SU-DHL-6 (cell line): ENCODE data around the gene MRPS24.

Source experiments
- H2AFZ ChIP-seq: fragments of 200-600 bp; sonication (generic); 2 replicates; pipeline ENCODE4 v1.6.1; 2014; ENCODE audit warnings: low read depth, mild to moderate bottlenecking, moderate library complexity, mixed read lengths, antibody characterized with exemption, low read length; ENCODE audit not compliant: severe bottlenecking
- H3F3A ChIP-seq: fragments of 200-600 bp; shearing (Covaris generic); 2 replicates; pipeline ENCODE4 v1.6.0; 2016; ENCODE audit warnings: antibody characterized with exemption, mild to moderate bottlenecking; ENCODE audit not compliant: insufficient read depth
- H3K27ac ChIP-seq: fragments of 200-600 bp; sonication (generic); 2 replicates; pipeline ENCODE4 v1.5.1; 2016; ENCODE audit warnings: low read depth, mild to moderate bottlenecking, low read length, moderate library complexity, mixed read lengths
- H3K27me3 ChIP-seq: fragments of 200-600 bp; sonication (generic), shearing (Covaris generic); 2 replicates; pipeline ENCODE4 v1.6.0; 2014; ENCODE audit warnings: mild to moderate bottlenecking, low read length
- H3K36me3 ChIP-seq: fragments of 200-600 bp; sonication (generic); 2 replicates; pipeline ENCODE4 v1.6.1; 2014; ENCODE audit warnings: mild to moderate bottlenecking, low read length, mixed read lengths
- H3K4me2 ChIP-seq: fragments of 300-600, 200-600 bp; shearing (Covaris generic), sonication (generic); 2 replicates; pipeline ENCODE4 v1.6.0; 2014; ENCODE audit warnings: low read length, low read depth, mild to moderate bottlenecking; ENCODE audit not compliant: poor library complexity, severe bottlenecking
- H3K4me3 ChIP-seq: fragments of 200-600 bp; sonication (generic); 2 replicates; pipeline ENCODE4 v1.5.1; 2014; ENCODE audit warnings: antibody characterized with exemption, low read length, mild to moderate bottlenecking, mixed read lengths; ENCODE audit not compliant: insufficient read depth, poor library complexity, severe bottlenecking
- H3K79me2 ChIP-seq: fragments of 200-600 bp; sonication (generic); 2 replicates; pipeline ENCODE4 v1.6.1; 2014; ENCODE audit warnings: mild to moderate bottlenecking, low read length, moderate library complexity; ENCODE audit not compliant: insufficient read depth
- H3K9ac ChIP-seq: fragments of 200-600 bp; sonication (generic); 2 replicates; pipeline ENCODE4 v1.7.0; 2014; ENCODE audit warnings: mild to moderate bottlenecking, low read length
- H3K9me2 ChIP-seq: fragments of 200-600 bp; sonication (generic); replicated peaks from 2 replicates; pipeline ENCODE4 v1.6.1; 2014; ENCODE audit warnings: low read length; ENCODE audit not compliant: insufficient read depth
- H3K9me3 ChIP-seq: fragments of 200-600 bp; sonication (generic); 2 replicates; pipeline ENCODE4 v1.6.1; 2014; ENCODE audit warnings: low read length, mixed read lengths; ENCODE audit not compliant: insufficient read depth
- H4K20me1 ChIP-seq: fragments of 200-600 bp; sonication (generic); 2 replicates; pipeline ENCODE4 v1.6.1; 2014; ENCODE audit warnings: low read depth, mild to moderate bottlenecking, antibody characterized with exemption, low read length, moderate library complexity, mixed read lengths
- EZH2phosphoT487 ChIP-seq: fragments of 200-600 bp; sonication (generic), shearing (Covaris generic); conservative IDR thresholded peaks from 2 replicates; pipeline ENCODE4 v1.6.1; 2018; ENCODE audit warnings: mild to moderate bottlenecking, antibody characterized with exemption, low read length, moderate library complexity, mixed read lengths
- TF ChIP-seq, protein P1 (sequence below): fragments of 200-600 bp; sonication (generic); IDR thresholded peaks from one replicate; pipeline ENCODE4 v1.5.1; 2017; ENCODE audit warnings: antibody characterized with exemption, mild to moderate bottlenecking, low read length, moderate library complexity; ENCODE audit not compliant: insufficient read depth, poor library complexity, severe bottlenecking

The MRPS24 gene

DNA sequence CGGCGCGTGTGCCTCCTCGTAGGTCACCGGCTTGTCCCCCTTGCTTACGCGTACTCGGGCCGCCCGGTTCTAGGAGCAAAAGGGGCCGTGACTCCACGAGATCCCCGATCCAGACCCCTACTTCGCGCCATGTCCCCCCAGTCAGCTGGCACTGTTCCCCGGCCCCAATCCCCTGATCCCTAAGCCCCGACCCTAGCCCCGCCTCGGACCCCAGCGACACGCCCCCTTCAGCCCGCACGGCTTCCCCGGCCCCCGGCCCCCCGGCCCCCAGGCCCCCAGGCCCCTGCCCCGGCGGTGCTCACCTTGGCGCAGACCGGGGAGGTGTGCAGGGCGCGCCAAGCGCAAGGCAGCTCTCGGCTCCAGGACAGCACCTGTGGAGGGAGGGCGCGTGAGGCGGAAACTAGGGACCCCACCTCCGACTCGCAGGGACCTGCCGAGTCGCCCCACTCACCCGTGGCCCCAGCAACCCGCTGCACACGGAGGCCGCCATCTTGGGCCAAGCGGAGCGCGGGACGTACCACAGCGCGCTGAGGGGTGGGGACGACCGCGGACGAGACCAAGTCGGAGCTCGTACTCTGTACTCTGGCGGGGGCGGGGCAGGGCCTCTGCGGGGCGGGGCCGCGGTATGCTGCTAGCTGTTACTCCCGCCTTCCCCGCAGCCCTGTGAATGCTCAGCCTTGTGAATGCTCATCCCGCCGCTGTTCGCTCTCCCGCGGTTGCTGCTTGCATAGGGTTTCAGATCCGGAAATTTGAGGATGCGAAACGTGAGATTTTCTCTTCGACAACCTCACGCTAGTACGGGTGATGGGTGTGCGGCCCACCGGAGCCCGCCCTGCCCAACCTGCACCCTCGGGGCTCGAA is at the start of gene MRPS24:
MRPS24 (minus strand) TSS at position 512 of the 861 bp plus-strand sequence; CDS start at position 490, 22 bp downstream.
- peak within 1 kb of the TSS; percentile 58 for H3K4me3 ChIP-seq
- no peaks in the 10 kb centered on the region for H3K27me3 ChIP-seq
- no peaks in the 10 kb centered on the region for H4K20me1 ChIP-seq
- no peaks in the 10 kb centered on the region for H3K36me3 ChIP-seq
- H3K79me2 ChIP-seq = no peaks in the 10 kb centered on the region
- H3K4me2 ChIP-seq = peak within 1 kb of the TSS; percentile 71
- peak within 1 kb of the TSS; percentile 56 for H3K9ac ChIP-seq
- no peak within 1 kb of the TSS for H3K27ac ChIP-seq
- no peaks in the 10 kb centered on the region for H3K9me2 ChIP-seq
- peaks cover 5% of the 10 kb centered on the region; the same call in 1 of the 2 replicates for H3F3A ChIP-seq
- H2AFZ ChIP-seq = peak within 1 kb of the TSS; percentile 97
- no peaks in the 10 kb centered on the region for H3K9me3 ChIP-seq
- no peak for TF ChIP-seq EZH2phosphoT487
- TF ChIP-seq, protein P1, sequence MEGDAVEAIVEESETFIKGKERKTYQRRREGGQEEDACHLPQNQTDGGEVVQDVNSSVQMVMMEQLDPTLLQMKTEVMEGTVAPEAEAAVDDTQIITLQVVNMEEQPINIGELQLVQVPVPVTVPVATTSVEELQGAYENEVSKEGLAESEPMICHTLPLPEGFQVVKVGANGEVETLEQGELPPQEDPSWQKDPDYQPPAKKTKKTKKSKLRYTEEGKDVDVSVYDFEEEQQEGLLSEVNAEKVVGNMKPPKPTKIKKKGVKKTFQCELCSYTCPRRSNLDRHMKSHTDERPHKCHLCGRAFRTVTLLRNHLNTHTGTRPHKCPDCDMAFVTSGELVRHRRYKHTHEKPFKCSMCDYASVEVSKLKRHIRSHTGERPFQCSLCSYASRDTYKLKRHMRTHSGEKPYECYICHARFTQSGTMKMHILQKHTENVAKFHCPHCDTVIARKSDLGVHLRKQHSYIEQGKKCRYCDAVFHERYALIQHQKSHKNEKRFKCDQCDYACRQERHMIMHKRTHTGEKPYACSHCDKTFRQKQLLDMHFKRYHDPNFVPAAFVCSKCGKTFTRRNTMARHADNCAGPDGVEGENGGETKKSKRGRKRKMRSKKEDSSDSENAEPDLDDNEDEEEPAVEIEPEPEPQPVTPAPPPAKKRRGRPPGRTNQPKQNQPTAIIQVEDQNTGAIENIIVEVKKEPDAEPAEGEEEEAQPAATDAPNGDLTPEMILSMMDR = no peak

DNA sequence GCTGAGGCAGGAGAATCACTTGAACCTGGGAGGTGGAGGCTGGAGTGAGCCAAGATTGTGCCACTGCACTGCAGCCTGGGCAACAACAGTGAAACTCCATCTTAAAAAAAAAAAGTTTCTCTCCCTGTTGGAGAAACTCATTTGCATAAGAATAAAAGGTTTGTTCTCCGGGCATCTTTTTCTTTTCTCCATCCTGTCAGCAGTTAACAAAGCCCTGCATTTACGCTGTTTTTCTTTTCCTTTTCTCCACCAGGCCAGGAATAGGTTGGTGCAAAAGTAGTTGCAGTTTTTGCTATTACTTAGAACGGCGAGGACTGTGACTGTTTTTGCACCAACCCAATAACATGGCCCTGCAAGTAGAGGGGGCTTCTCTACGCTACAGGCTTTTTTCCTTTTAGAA is 46.6 kb upstream of the MRPS24 start:
- no peak overlapping the region for H2AFZ ChIP-seq
- no peaks in the 10 kb centered on the region for H3K27me3 ChIP-seq
- no peaks in the 10 kb centered on the region for H3K9me2 ChIP-seq
- H3K27ac ChIP-seq = no peak overlapping the region
- no peaks in the 10 kb centered on the region for H3K9me3 ChIP-seq
- H3K36me3 ChIP-seq = 0 out of 2 replicates have a peak, but pooled peaks cover 2% of the 10 kb centered on the region
- no peak overlapping the region for H3K4me3 ChIP-seq
- no peaks in the 10 kb centered on the region for H4K20me1 ChIP-seq
- no peaks in the 10 kb centered on the region; the same call in 1 of the 2 replicates for H3F3A ChIP-seq
- H3K79me2 ChIP-seq = 0 out of 2 replicates have a peak, but pooled peaks cover 5% of the 10 kb centered on the region
- no peak overlapping the region for H3K9ac ChIP-seq
- TF ChIP-seq EZH2phosphoT487 = no peak
- TF ChIP-seq, protein P1 = no peak
- H3K4me2 ChIP-seq = no peak overlapping the region

DNA sequence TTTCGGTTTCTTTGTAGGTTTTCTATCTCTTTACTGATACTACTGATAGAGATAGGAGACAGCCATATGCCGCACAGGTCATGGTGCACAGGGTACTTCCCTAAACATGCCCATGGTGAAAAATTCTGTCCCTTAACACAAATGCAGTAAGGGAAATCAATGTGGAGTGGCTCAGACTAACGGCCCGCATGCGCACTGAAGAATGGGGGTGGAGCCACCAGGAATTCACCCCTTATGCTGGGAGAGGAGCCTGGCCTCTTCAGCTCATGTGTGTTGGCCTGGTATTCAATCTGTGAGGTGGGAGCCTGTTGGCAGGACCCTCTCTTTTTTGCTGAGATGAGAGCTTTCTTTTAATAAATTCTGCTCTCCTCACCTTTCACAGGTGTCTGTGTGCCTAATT is 45.5 kb upstream of the MRPS24 start:
- Histone ChIP-seq H3K79me2 (0 out of 2 replicates have a peak, but pooled peaks cover 3% of the 10 kb centered on the region), H3K9ac (no peak overlapping the region), H3K27me3 (no peaks in the 10 kb centered on the region), H3F3A (no peaks in the 10 kb centered on the region; the same call in 1 of the 2 replicates), H3K4me3 (no peak overlapping the region), H2AFZ (no peak overlapping the region), H3K27ac (no peak overlapping the region), H3K9me3 (no peaks in the 10 kb centered on the region), H3K9me2 (no peaks in the 10 kb centered on the region), H4K20me1 (no peaks in the 10 kb centered on the region), H3K36me3 (0 out of 2 replicates have a peak, but pooled peaks cover 2% of the 10 kb centered on the region), H3K4me2 (no peak overlapping the region)
- no peak for TF ChIP-seq EZH2phosphoT487
- TF ChIP-seq, protein P1 = no peak
